Stomach (tissue), 9 donors: ENCODE results near the gene ZNF785. TPM values are rescaled to one million over a fixed set of nuclear protein-coding genes. Genes with fewer than 3 reads are reported as not detected.

Experiments used
- DNase-seq, 2 donors: peaks; one replicate each; pipeline versions ENCODE4 v3.0.0 to v3.0.0-alpha.2; 2013 to 2019
- H3K27ac ChIP-seq, 5 donors: fragments of 200-600 bp in 4 of 5; sonication (generic) in 4 of 5; one replicate each; pipeline ENCODE4 v1.5.1; 2013 to 2019; ENCODE audit warnings: mild to moderate bottlenecking in 1 of 5, moderate library complexity in 1 of 5
- H3K27me3 ChIP-seq, 3 donors: fragments of 200-600 bp; sonication (generic); one replicate each; pipeline ENCODE4 v1.5.1; 2017 to 2019; ENCODE audit warnings: mixed run types in 1 of 3
- H3K36me3 ChIP-seq, 4 donors: fragments of 200-600 bp; sonication (generic); 1 replicate in 3 of 4; 2 replicates in 1 of 4; pipeline ENCODE4 v1.5.1; 2016 to 2019
- H3K4me1 ChIP-seq, 4 donors: fragments of 200-600 bp; sonication (generic); one replicate each; pipeline ENCODE4 v1.5.1; 2016 to 2019
- H3K4me3 ChIP-seq, 4 donors: fragments of 200-600 bp; sonication (generic) in 3 of 4; one replicate each; pipeline ENCODE4 v1.5.1; 2016 to 2019; ENCODE audit warnings: mild to moderate bottlenecking in 1 of 4
- H3K9me3 ChIP-seq, 4 donors: fragments of 200-600 bp; sonication (generic); one replicate each; pipeline ENCODE4 v1.5.1; 2016 to 2019
- CTCF ChIP-seq, 7 experiments: fragments of 450-650 bp in 4 of 7; fragments of 200-600 bp in 3 of 7; sonication (generic) in 3 of 7; IDR thresholded peaks; one replicate each; pipeline ENCODE4 v1.5.1; 2016 to 2019; ENCODE audit warnings: antibody characterized with exemption in 7 of 7, control low read depth in 2 of 7, mild to moderate bottlenecking in 1 of 7
- EP300 ChIP-seq: sonication (generic); formaldehyde crosslinking; IDR thresholded peaks from one replicate; pipeline ENCODE4 v1.6.1; 2017; ENCODE audit warnings: antibody characterized with exemption
- POLR2A ChIP-seq, 4 donors: fragments of 450-650 bp; IDR thresholded peaks; one replicate each; pipeline ENCODE4 v1.6.1; 2016; ENCODE audit warnings: antibody characterized with exemption in 4 of 4, control low read depth in 2 of 4, mild to moderate bottlenecking in 1 of 4, moderate library complexity in 1 of 4
- POLR2AphosphoS5 ChIP-seq, 3 donors: sonication (generic); formaldehyde crosslinking; IDR thresholded peaks; one replicate each; pipeline ENCODE4 v1.6.1; 2016; ENCODE audit warnings: antibody characterized with exemption in 3 of 3
- WGBS, 5 donors: extraction: QIAGEN DNeasy Blood & Tissue Kit in 3 of 5; methylation state at CpG; one replicate each; pipeline versions ENCODE4 v1.1.5 to v1.1.7; 2013 to 2018; 5-methylcytosine and 5-hydroxymethylcytosine counted together
- intact Hi-C: fragments of 100-400 bp; cut with DNase I; formaldehyde crosslinking; loops from one replicate; pipeline ENCODE4 v1.15.1; 2023; ENCODE audit warnings: low total_unique reads
- polyA plus RNA-seq, 3 donors: library from polyadenylated mRNA; stranded (reverse); fragments of 200-250 nt; gene quantifications; one replicate each; pipeline ENCODE4 v1.2.3, GENCODE V29; 2013
- total RNA-seq, 5 donors: library from RNA; depleted of rRNA; stranded (reverse); fragments of >200 nt; gene quantifications; one replicate each; pipeline versions ENCODE4 v1.1.0 to v1.2.3, GENCODE V29; 2014 to 2016
- donor health status: healthy with polysubstance abuse.
- donor health status: Bipolar disorder and iron deficiency.
- donor health status: healthy.

ZNF785 gene
- total and polyA plus RNA-seq, 8 donors: 3.8 to 49.0 (median 8.4) TPM

DNA sequence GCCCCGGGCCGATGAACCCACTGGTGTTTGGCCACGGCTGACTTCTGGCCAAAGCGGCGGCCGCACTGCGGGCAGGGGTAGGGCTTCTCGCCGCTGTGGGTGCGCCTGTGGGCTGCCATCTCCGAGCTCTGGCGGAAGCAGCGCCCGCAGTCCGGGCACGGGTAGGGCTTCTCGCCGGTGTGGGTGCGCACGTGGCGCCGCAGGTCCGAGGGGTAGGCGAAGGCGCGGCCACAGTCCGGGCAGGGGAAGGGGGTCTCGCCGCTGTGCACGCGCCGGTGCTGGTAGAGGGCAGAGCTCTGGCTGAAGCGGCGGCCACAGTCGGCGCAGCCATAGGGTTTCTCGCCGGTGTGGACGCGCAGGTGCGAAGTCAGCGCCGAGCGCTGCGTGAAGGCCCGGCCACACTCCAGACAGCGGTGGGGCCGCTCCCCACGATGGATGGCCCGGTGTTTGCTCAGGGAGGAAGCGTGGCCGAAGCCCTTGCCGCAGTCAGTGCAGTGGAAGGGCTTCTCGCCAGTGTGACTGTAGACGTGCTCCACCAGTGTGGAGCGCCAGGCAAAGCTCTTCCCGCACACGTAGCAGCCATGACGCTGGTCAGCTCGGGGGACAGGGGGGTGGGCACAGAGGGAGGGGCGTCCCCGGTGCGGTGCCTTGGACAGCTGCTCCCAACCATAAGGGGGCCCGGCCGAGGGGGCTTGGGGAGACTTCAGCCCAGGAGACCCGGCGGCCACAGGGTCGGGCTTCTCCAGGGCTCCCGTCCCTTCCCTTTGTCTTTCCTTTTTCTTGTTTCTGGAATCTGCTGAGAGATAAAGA is 30.0 kb downstream of the ZNF785 start:
- H3K4me3 ChIP-seq: peak overlapping the region in 2 of 4 donors; percentile 73 to 84

GRCh38 chr16:30554557-30555314 is 30.8 kb downstream of the ZNF785 start:
- Histone ChIP-seq H3K4me1 (peaks cover 0 to 83% (median 62%) of the 10 kb centered on the region in 4 donors), H3K9me3 (no peaks in the 10 kb centered on the region), H3K36me3 (peaks cover 13 to 40% (median 37%) of the 10 kb centered on the region in 4 donors), H3K27me3 (no peaks in the 10 kb centered on the region), H3K27ac (peak overlapping the region in 1 of 5 donors; percentile 2), H3K4me3 (peak overlapping the region in 1 of 4 donors; percentile 84)
- TF ChIP-seq POLR2A (IDR thresholded peaks at IDR 0.05) (no peak), POLR2AphosphoS5 (IDR thresholded peaks at IDR 0.05) (no peak), EP300 (no peak), CTCF (IDR thresholded peaks at IDR 0.05) (no peak)
- WGBS, 5 donors: 78 to 91% (median 82%) methylated on average over 4 to 18 of the region's 18 CpGs
- intact Hi-C loops: no loop called here
- no peak for DNase-seq

More for the DNA sequence above, 30.0 kb downstream of the ZNF785 start:
- Histone ChIP-seq H3K4me1 (peaks cover under 1 to 81% (median 62%) of the 10 kb centered on the region in 4 donors), H3K9me3 (no peaks in the 10 kb centered on the region), H3K27me3 (no peaks in the 10 kb centered on the region), H3K36me3 (peaks cover 13 to 40% (median 37%) of the 10 kb centered on the region in 4 donors), H3K27ac (peak overlapping the region in 4 of 5 donors; percentile 91 to 98 (median 96))
- intact Hi-C loops: no loop called here
- WGBS, 5 donors: 77 to 90% (median 84%) methylated on average over 41 to 69 of the region's 69 CpGs
- no peak for DNase-seq
- TF ChIP-seq CTCF (IDR thresholded peaks at IDR 0.05): no peak
- no peak for TF ChIP-seq POLR2AphosphoS5 (IDR thresholded peaks at IDR 0.05)
- TF ChIP-seq EP300: no peak
- no peak for TF ChIP-seq POLR2A (IDR thresholded peaks at IDR 0.05)

DNA sequence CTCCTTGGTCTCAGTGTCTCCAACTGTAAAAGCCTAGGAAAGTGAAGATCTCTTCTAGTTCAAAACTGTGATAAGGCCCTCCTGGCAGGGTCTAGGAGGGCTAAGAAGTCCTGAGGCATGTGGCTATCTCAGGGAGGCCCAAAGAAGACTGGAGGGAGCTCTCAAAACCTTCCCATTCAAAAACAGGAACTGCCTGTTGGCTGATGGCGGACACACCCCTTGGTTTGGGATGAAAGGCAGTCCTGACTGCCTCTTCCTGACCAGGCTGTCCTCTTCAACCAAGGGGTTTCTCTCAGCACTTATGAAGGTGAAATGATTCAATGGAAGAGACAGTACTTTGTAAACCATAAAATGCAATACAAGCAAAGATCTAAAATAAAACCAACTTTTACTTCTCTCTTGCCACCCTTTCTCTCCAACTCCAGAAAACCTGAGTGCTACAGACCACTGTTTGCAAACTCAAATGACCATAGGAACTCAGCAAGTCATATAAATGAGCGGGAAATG is 32.1 kb downstream of the ZNF785 start:
- Histone ChIP-seq H3K27me3 (no peaks in the 10 kb centered on the region), H3K27ac (peak overlapping the region in 4 of 5 donors; percentile 10 to 43 (median 28)), H3K4me3 (no peak overlapping the region), H3K9me3 (no peaks in the 10 kb centered on the region), H3K4me1 (peaks cover 1 to 83% (median 65%) of the 10 kb centered on the region in 4 donors), H3K36me3 (peaks cover 13 to 40% (median 37%) of the 10 kb centered on the region in 4 donors)
- no peak for DNase-seq
- intact Hi-C loops: no loop called here
- no peak for TF ChIP-seq POLR2A (IDR thresholded peaks at IDR 0.05)
- no peak for TF ChIP-seq POLR2AphosphoS5 (IDR thresholded peaks at IDR 0.05)
- no peak for TF ChIP-seq EP300
- no peak for TF ChIP-seq CTCF (IDR thresholded peaks at IDR 0.05)
- WGBS, 5 donors: 83 to 97% (median 87%) methylated on average over 2 of the region's 2 CpGs

GRCh38 chr16:30552956-30553355 is 32.5 kb downstream of the ZNF785 start:
- H3K36me3 ChIP-seq: peaks cover 13 to 40% (median 37%) of the 10 kb centered on the region in 4 donors
- DNase-seq: no peak
- H3K4me3 ChIP-seq: no peak overlapping the region
- no peak for TF ChIP-seq POLR2AphosphoS5 (IDR thresholded peaks at IDR 0.05)
- no peak for TF ChIP-seq CTCF (IDR thresholded peaks at IDR 0.05)
- no peak for TF ChIP-seq EP300
- no peak for TF ChIP-seq POLR2A (IDR thresholded peaks at IDR 0.05)
- H3K4me1 ChIP-seq: peaks cover 5 to 83% (median 66%) of the 10 kb centered on the region in 4 donors
- intact Hi-C loops: no loop called here
- WGBS, 5 donors: 79 to 90% (median 83%) methylated on average over 4 of the region's 4 CpGs
- no peaks in the 10 kb centered on the region for H3K27me3 ChIP-seq
- H3K27ac ChIP-seq: peak overlapping the region in 4 of 5 donors; percentile 10 to 48 (median 42)
- no peaks in the 10 kb centered on the region for H3K9me3 ChIP-seq
